H1 (cell line): ENCODE results near the gene ASIP. TPM values are rescaled to one million over a fixed set of nuclear protein-coding genes. Genes with fewer than 3 reads are reported as not detected.

Source experiments
- CTCF ChIA-PET: fragments of 300-600 bp; sonication (Branson Sonifier 250); formaldehyde crosslinking; loops from one replicate; lab custom pipeline; 2021; ENCODE audit not compliant: partially characterized antibody; lab: Charles Lee
- POLR2A ChIA-PET: fragments of 300-600 bp; sonication (Branson Sonifier 250); formaldehyde crosslinking; loops from one replicate; lab custom pipeline; 2021; ENCODE audit warnings: inconsistent platforms; ENCODE audit not compliant: partially characterized antibody; lab: Charles Lee
- DNase-seq, 2 experiments: peaks; one replicate each; pipeline versions ENCODE4 v3.0.0 to v3.0.0-alpha.2; 2010 to 2022; ENCODE audit warnings: low spot score in 2 of 2, low read depth in 1 of 2, mixed read lengths in 1 of 2
- FAIRE-seq: peaks from 2 replicates; lab custom pipeline; 2011; peaks lifted over from hg19 to GRCh38; lab: Jason Lieb, UNC
- H2AFZ ChIP-seq: 2 replicates; pipeline ENCODE4 v1.8.1; 2012; ENCODE audit warnings: low read length, inconsistent platforms
- H2AK5ac ChIP-seq: 2 replicates; pipeline ENCODE4 v1.6.1; 2013; ENCODE audit warnings: low read depth, low read length
- H2BK120ac ChIP-seq: replicated peaks from 2 replicates; pipeline ENCODE3; 2013; ENCODE audit warnings: low read depth, low read length, inconsistent platforms
- H2BK12ac ChIP-seq: 2 replicates; pipeline ENCODE4 v1.6.1; 2013; ENCODE audit warnings: low read depth, low read length
- H2BK15ac ChIP-seq: 2 replicates; pipeline ENCODE4 v1.6.1; 2013; ENCODE audit warnings: low read length
- H2BK20ac ChIP-seq: 2 replicates; pipeline ENCODE4 v1.6.1; 2013; ENCODE audit warnings: low read length
- H2BK5ac ChIP-seq: 2 replicates; pipeline ENCODE4 v1.6.1; 2013; ENCODE audit warnings: low read depth, low read length
- H3K14ac ChIP-seq: 2 replicates; pipeline ENCODE4 v1.6.1; 2013; ENCODE audit warnings: inconsistent platforms; ENCODE audit not compliant: insufficient read length
- H3K18ac ChIP-seq: 2 replicates; pipeline ENCODE4 v1.6.1; 2013; ENCODE audit warnings: low read length; ENCODE audit errors: extremely low read depth
- H3K23ac ChIP-seq: 2 replicates; pipeline ENCODE4 v1.6.1; 2013; ENCODE audit warnings: inconsistent platforms; ENCODE audit not compliant: insufficient read length
- H3K23me2 ChIP-seq: 2 replicates; pipeline ENCODE4 v1.6.1; 2013; ENCODE audit warnings: low read depth, low read length
- H3K27ac ChIP-seq: 2 replicates; pipeline ENCODE4 v1.6.1; 2011; ENCODE audit warnings: low read depth, low read length, inconsistent platforms
- H3K27me3 ChIP-seq, 4 experiments: replicated peaks in 1 of 4; 1 replicate in 1 of 4; 2 replicates in 3 of 4; pipeline versions ENCODE4 v1.6.1 to v1.8.1; 2011 to 2013; ENCODE audit warnings: low read length in 3 of 4, mild to moderate bottlenecking in 3 of 4, inconsistent platforms in 2 of 4, mixed read lengths in 2 of 4, moderate library complexity in 1 of 4; ENCODE audit not compliant: control insufficient read depth in 3 of 4, insufficient read depth in 3 of 4; ENCODE audit errors: extremely low read depth in 1 of 4
- H3K36me3 ChIP-seq, 4 experiments: 2 replicates each; pipeline versions ENCODE4 v1.6.1 to v1.8.1; 2011 to 2013; ENCODE audit warnings: mild to moderate bottlenecking in 4 of 4, low read length in 3 of 4, moderate library complexity in 2 of 4, control low read depth in 1 of 4, inconsistent platforms in 1 of 4; ENCODE audit not compliant: insufficient read depth in 4 of 4, control insufficient read depth in 2 of 4
- H3K4ac ChIP-seq: replicated peaks from 2 replicates; pipeline ENCODE3; 2013; ENCODE audit warnings: low read length, low read depth, mixed read lengths, inconsistent platforms; ENCODE audit not compliant: insufficient read length
- H3K4me1 ChIP-seq, 4 experiments: replicated peaks in 1 of 4; 1 replicate in 1 of 4; 2 replicates in 3 of 4; pipeline versions ENCODE4 v1.6.1 to v1.8.1; 2011 to 2013; ENCODE audit warnings: low read length in 3 of 4, inconsistent platforms in 2 of 4, mixed read lengths in 1 of 4; ENCODE audit not compliant: insufficient read depth in 4 of 4, control insufficient read depth in 3 of 4
- H3K4me2 ChIP-seq, 2 experiments: 2 replicates each; pipeline versions ENCODE4 v1.6.1 to v1.8.1; 2011 to 2013; ENCODE audit warnings: low read depth in 2 of 2, low read length in 2 of 2, control low read depth in 1 of 2, inconsistent platforms in 1 of 2, mild to moderate bottlenecking in 1 of 2; ENCODE audit not compliant: insufficient read depth in 1 of 2
- H3K4me3 ChIP-seq, 4 experiments: fragments of 200-600, 300-600 bp in 1 of 4; sonication (generic), shearing (Covaris generic), sonication (Bioruptor Twin) in 1 of 4; 2 replicates each; pipeline versions ENCODE4 v1.5.1 to v1.8.1; 2011 to 2016; ENCODE audit warnings: low read length in 4 of 4, low read depth in 3 of 4, control low read depth in 2 of 4, inconsistent platforms in 2 of 4, mild to moderate bottlenecking in 2 of 4, mixed read lengths in 1 of 4, moderate library complexity in 1 of 4; ENCODE audit not compliant: insufficient read depth in 2 of 4; ENCODE audit errors: extremely low read depth in 1 of 4
- H3K56ac ChIP-seq: replicated peaks from 2 replicates; pipeline ENCODE3; 2013; ENCODE audit warnings: low read depth, mild to moderate bottlenecking, mixed read lengths, low read length, inconsistent platforms; ENCODE audit not compliant: insufficient read length
- H3K79me1 ChIP-seq: 2 replicates; pipeline ENCODE4 v1.6.1; 2013; ENCODE audit warnings: low read depth, low read length, control low read depth
- H3K79me2 ChIP-seq, 2 experiments: 2 replicates each; pipeline versions ENCODE4 v1.6.1 to v1.8.1; 2012 to 2013; ENCODE audit warnings: low read length in 2 of 2, mild to moderate bottlenecking in 2 of 2, inconsistent platforms in 1 of 2; ENCODE audit not compliant: insufficient read depth in 2 of 2, control insufficient read depth in 1 of 2
- H3K9ac ChIP-seq, 4 experiments: replicated peaks in 1 of 4; 1 replicate in 1 of 4; 2 replicates in 3 of 4; pipeline versions ENCODE4 v1.6.1 to v1.8.1; 2011 to 2013; ENCODE audit warnings: low read depth in 3 of 4, low read length in 3 of 4, control low read depth in 2 of 4, mild to moderate bottlenecking in 2 of 4, moderate library complexity in 2 of 4, inconsistent platforms in 1 of 4; ENCODE audit errors: extremely low read depth in 1 of 4
- H3K9me3 ChIP-seq, 2 experiments: 2 replicates each; pipeline versions ENCODE4 v1.6.1 to v1.8.1; 2012 to 2013; ENCODE audit warnings: mild to moderate bottlenecking in 2 of 2, moderate library complexity in 2 of 2, control low read depth in 1 of 2, inconsistent platforms in 1 of 2, low read depth in 1 of 2, low read length in 1 of 2, mixed read lengths in 1 of 2; ENCODE audit not compliant: insufficient read depth in 2 of 2
- H4K20me1 ChIP-seq, 2 experiments: replicated peaks in 1 of 2; 2 replicates each; pipeline versions ENCODE3 to v1.8.1; 2011 to 2013; ENCODE audit warnings: inconsistent platforms in 2 of 2, low read length in 2 of 2, mild to moderate bottlenecking in 1 of 2; ENCODE audit not compliant: insufficient read depth in 2 of 2, control insufficient read depth in 1 of 2
- H4K5ac ChIP-seq: 2 replicates; pipeline ENCODE4 v1.6.1; 2013; ENCODE audit warnings: low read length, low read depth, mixed read lengths, inconsistent platforms; ENCODE audit not compliant: insufficient read length
- H4K8ac ChIP-seq: 2 replicates; pipeline ENCODE4 v1.8.0; 2013; ENCODE audit warnings: mild to moderate bottlenecking, moderate library complexity, low read length, inconsistent platforms; ENCODE audit not compliant: insufficient read depth; ENCODE audit errors: extremely low read depth
- H4K91ac ChIP-seq: replicated peaks from 2 replicates; pipeline ENCODE3; 2013; ENCODE audit warnings: low read length, mixed read lengths, inconsistent platforms; ENCODE audit not compliant: insufficient read length
- POLR2AphosphoS5 ChIP-seq: IDR thresholded peaks from 2 replicates; pipeline ENCODE4 v1.6.1; 2011; ENCODE audit warnings: low read depth, low read length
- POU5F1 ChIP-seq: IDR thresholded peaks from 2 replicates; pipeline ENCODE4 v1.6.1; 2011; ENCODE audit warnings: low read depth, mild to moderate bottlenecking, low read length, moderate library complexity
- SAP30 ChIP-seq: fragments of 300-600 bp; sonication (generic); IDR thresholded peaks from 2 replicates; pipeline ENCODE4 v1.7.1; 2012; ENCODE audit warnings: low read length, moderate library complexity, mild to moderate bottlenecking, inconsistent platforms; ENCODE audit not compliant: insufficient read depth, insufficient replicate concordance
- SIX5 ChIP-seq: IDR thresholded peaks from 2 replicates; pipeline ENCODE4 v1.6.1; 2011; ENCODE audit warnings: mild to moderate bottlenecking, low read depth, low read length
- WGBS, 2 experiments: shearing (Covaris generic) in 1 of 2; methylation state at CpG; one replicate each; pipeline versions ENCODE4 v1.1.6 to v1.1.7; 2013 to 2015; ENCODE audit warnings: low lambda C conversion rate in 2 of 2, mixed read lengths in 2 of 2, inconsistent platforms in 1 of 2, low coverage in 1 of 2, missing lambda C conversion rate in 1 of 2; ENCODE audit not compliant: insufficient replicate concordance in 2 of 2, insufficient coverage in 1 of 2, insufficient read length in 1 of 2; ENCODE audit errors: extremely low coverage in 1 of 2, missing lambda C conversion rate in 1 of 2; 5-methylcytosine and 5-hydroxymethylcytosine counted together
- polyA plus RNA-seq, 7 experiments: library from polyadenylated mRNA; depleted of rRNA in 3 of 7; stranded (reverse) in 5 of 7; unstranded in 2 of 7; fragments of >200 nt in 5 of 7; fragments of 200-250 nt in 2 of 7; gene quantifications; 1 replicate in 5 of 7; 2 replicates in 1 of 7; 4 replicates in 1 of 7; pipeline versions ENCODE4 v1.2.1 to v1.2.3, GENCODE V29; 2011 to 2013; ENCODE audit warnings: missing spikeins in 2 of 7, mixed read lengths in 2 of 7
- total RNA-seq: library from RNA; stranded (reverse); fragmentation: NEBNext Ultra II Directional; extraction: Animal tissue kit (Norgen Biotek cat#: 25700); gene quantifications from 2 replicates; pipeline ENCODE4 v1.2.1, GENCODE V29; 2021

Gene ASIP
- total and polyA plus RNA-seq, 2 of the 8 experiments (the other 6 are each of a cell fraction or from before 2014, with no cell fraction given) = not detected

GRCh38 chr20:34237942-34238341 is 3.3 kb upstream of the ASIP start:
- POLR2A ChIA-PET = no interaction called here
- Histone ChIP-seq H4K5ac (no peak overlapping the region), H3K9ac (no peak overlapping the region), H3K9me3 (no peaks in the 10 kb centered on the region), H2BK20ac (no peak overlapping the region), H3K36me3 (no peaks in the 10 kb centered on the region), H2AK5ac (no peak overlapping the region), H3K14ac (no peak overlapping the region), H3K4me2 (no peak overlapping the region), H3K4ac (no peak overlapping the region), H3K23ac (no peak overlapping the region), H2BK12ac (no peak overlapping the region), H3K18ac (no peak overlapping the region), H3K27me3 (no peaks in the 10 kb centered on the region), H2BK15ac (no peak overlapping the region), H4K20me1 (no peaks in the 10 kb centered on the region), H2AFZ (no peak overlapping the region), H3K79me2 (no peaks in the 10 kb centered on the region), H3K27ac (no peak overlapping the region), H2BK5ac (no peak overlapping the region), H4K91ac (no peak overlapping the region), H3K56ac (no peak overlapping the region), H3K79me1 (no peaks in the 10 kb centered on the region), H3K4me1 (no peaks in the 10 kb centered on the region), H3K23me2 (no peaks in the 10 kb centered on the region; the same call in 1 of the 2 replicates), H2BK120ac (no peak overlapping the region), H3K4me3 (no peak overlapping the region), H4K8ac (no peak overlapping the region)
- no peak for DNase-seq
- FAIRE-seq = no peak
- CTCF ChIA-PET = no interaction called here
- WGBS, 2 experiments = 89% methylated on average over 2 of the region's 2 CpGs; no CpG with 5 or more reads in 1 of the 2 experiments
- no peak for TF ChIP-seq POU5F1
- no peak for TF ChIP-seq SIX5
- TF ChIP-seq SAP30 = no peak
- TF ChIP-seq POLR2AphosphoS5 = no peak
